A549 (cell line): ENCODE measurements around the gene PPOX. TPM values are rescaled to one million over a fixed set of nuclear protein-coding genes. Genes with fewer than 3 reads are reported as not detected.
A peak's percentile ranks its signal among the peaks of the same experiment; 100 is the strongest.

ENCODE experiments used
- ATAC-seq, 2 experiments: fragments of 200-7000 bp in 1 of 2; fragments of >200 bp in 1 of 2; cut with Nextera tagmentation in 1 of 2; cut with Tn5 transposase in 1 of 2; 3 replicates each; pipeline versions ENCODE4 v1.8.0 to v1.9.1; 2018 to 2020; ENCODE audit warnings: mild to moderate bottlenecking in 1 of 2, moderate library complexity in 1 of 2
- CTCF ChIA-PET: fragments of 300-600 bp; sonication (Branson Sonifier 250); formaldehyde crosslinking; extraction: SDS; loops from one replicate; lab custom pipeline; 2021; ENCODE audit warnings: antibody characterized with exemption, inconsistent platforms; lab: Yijun Ruan, JAX
- POLR2A ChIA-PET: fragments of 350-600 bp; formaldehyde crosslinking; extraction: SDS; loops from one replicate; lab custom pipeline; 2021; ENCODE audit warnings: antibody characterized with exemption, inconsistent platforms; lab: Yijun Ruan, JAX
- DNase-seq, 2 experiments: peaks; one replicate each; pipeline versions ENCODE4 v3.0.0 to v3.0.0-alpha.2; 2011 to 2016; ENCODE audit warnings: low read depth in 1 of 2, low spot score in 1 of 2
- FAIRE-seq: peaks from 2 replicates; lab custom pipeline; 2011; peaks lifted over from hg19 to GRCh38; lab: Jason Lieb, UNC
- H3K27ac ChIP-seq, 2 experiments: fragments of >200 bp; sonication (Bioruptor Twin); formaldehyde crosslinking; 3 replicates each; pipeline ENCODE4 v1.5.1; 2016 to 2017
- H3K4me1 ChIP-seq: fragments of >200 bp; sonication (Bioruptor Twin); formaldehyde crosslinking; 3 replicates; pipeline ENCODE4 v1.6.1; 2016
- H3K4me2 ChIP-seq: fragments of >200 bp; sonication (Bioruptor Twin); formaldehyde crosslinking; 3 replicates; pipeline ENCODE4 v1.6.1; 2016
- H3K4me3 ChIP-seq: fragments of >200 bp; sonication (Bioruptor Twin); formaldehyde crosslinking; 3 replicates; pipeline ENCODE4 v1.5.1; 2016
- H3K9me3 ChIP-seq: fragments of >200 bp; sonication (Bioruptor Twin); formaldehyde crosslinking; 3 replicates; pipeline ENCODE4 v1.6.1; 2016
- CHD2 ChIP-seq: fragments of 150-350 bp; IDR thresholded peaks from 2 replicates; pipeline ENCODE4 v1.6.1; 2014; ENCODE audit warnings: low read length; ENCODE audit not compliant: partially characterized antibody
- CTCF ChIP-seq: fragments of >200 bp; sonication (Bioruptor Twin); formaldehyde crosslinking; IDR thresholded peaks from 3 replicates; pipeline ENCODE4 v1.5.1; 2016
- EP300 ChIP-seq, 2 experiments: fragments of >200 bp; sonication (Bioruptor Twin); formaldehyde crosslinking; IDR thresholded peaks; 2 replicates in 1 of 2; 3 replicates in 1 of 2; pipeline ENCODE4 v1.6.1; 2016 to 2017
- FOSL2 ChIP-seq, 2 experiments: fragments of 450-650 bp in 1 of 2; fragments of >200 bp in 1 of 2; sonication (Bioruptor Twin) in 1 of 2; formaldehyde crosslinking; IDR thresholded peaks; 2 replicates each; pipeline versions ENCODE4 v1.5.0 to v1.6.1; 2016 to 2020; ENCODE audit warnings: mild to moderate bottlenecking in 1 of 2, moderate library complexity in 1 of 2
- PBX3 ChIP-seq: IDR thresholded peaks from 2 replicates; pipeline ENCODE4 v1.6.1; 2012
- RAD21 ChIP-seq, 2 experiments: fragments of >200 bp in 1 of 2; sonication (Bioruptor Twin) in 1 of 2; formaldehyde crosslinking in 1 of 2; IDR thresholded peaks in 1 of 2; conservative IDR thresholded peaks in 1 of 2; 2 replicates in 1 of 2; 3 replicates in 1 of 2; pipeline ENCODE4 v1.6.1; 2012 to 2018; ENCODE audit warnings: inconsistent platforms in 1 of 2
- RCOR1 ChIP-seq: fragments of 150-350 bp; IDR thresholded peaks from 2 replicates; pipeline ENCODE4 v1.6.1; 2014; ENCODE audit warnings: antibody characterized with exemption, low read length, low read depth
- REST ChIP-seq: fragments of 200-600 bp; sonication (generic); IDR thresholded peaks from 2 replicates; pipeline ENCODE4 v1.6.1; 2016; ENCODE audit warnings: antibody characterized with exemption, mild to moderate bottlenecking, moderate library complexity
- SMC3 ChIP-seq: fragments of >200 bp; sonication (Bioruptor Twin); formaldehyde crosslinking; IDR thresholded peaks from 3 replicates; pipeline ENCODE4 v1.6.1; 2018; ENCODE audit warnings: inconsistent platforms
- TFCP2L1 ChIP-seq: fragments of 250-450 bp; sonication (Bioruptor Pico); IDR thresholded peaks from 2 replicates; pipeline ENCODE4 v1.5.0; 2021; ENCODE audit warnings: mild to moderate bottlenecking
- WGBS: methylation state at CpG from one replicate; pipeline ENCODE4 v1.1.6; 2017; ENCODE audit errors: missing lambda C conversion rate; 5-methylcytosine and 5-hydroxymethylcytosine counted together
- polyA plus RNA-seq, 4 experiments: library from polyadenylated mRNA; depleted of rRNA in 3 of 4; stranded (reverse); fragments of >200 nt; fragmentation: RNase III in 1 of 4; extraction: RNeasy Plus Mini Kit Qiagen cat#74134 plus additional on column Dnase treatment in 1 of 4; gene quantifications; 2 replicates in 3 of 4; 3 replicates in 1 of 4; pipeline ENCODE4 v1.2.3, GENCODE V29; 2011 to 2017
- TF ChIP-seq, protein P1 (sequence below): fragments of >200 bp; sonication (Bioruptor Twin); formaldehyde crosslinking; IDR thresholded peaks from 2 replicates; pipeline ENCODE4 v1.6.1; 2016
- TF ChIP-seq, protein P2 (sequence below): IDR thresholded peaks from 2 replicates; pipeline ENCODE4 v1.6.1; 2012; ENCODE audit warnings: low read depth, borderline replicate concordance

Gene PPOX
- polyA plus RNA-seq, 2 of the 4 experiments (the other 2 are of a cell fraction) = 13.8 to 14.1 TPM

GRCh38 chr1:161177936-161178244, 11.7 kb downstream of the PPOX start:
- peak overlapping the region; percentile 63 for H3K4me3 ChIP-seq
- 90% methylated on average over 9 of the region's 9 CpGs for WGBS
- ATAC-seq (no peak), FAIRE-seq (no peak), DNase-seq (no peak)
- ChIA-PET CTCF (interaction anchor here (0.7 to 2.1 kb wide), 2 partner anchors 13 to 16 kb away, joined by 3 to 4 read pairs; no protein-coding TSS in a partner anchor), POLR2A (interaction anchor here (1.5 to 2.2 kb wide), 2 partner anchors 9 to 12 kb away, joined by 3 to 25 read pairs; partner anchors contain the start of gene PPOX)
- H3K9me3 ChIP-seq = no peaks in the 10 kb centered on the region
- TF ChIP-seq, protein P1, sequence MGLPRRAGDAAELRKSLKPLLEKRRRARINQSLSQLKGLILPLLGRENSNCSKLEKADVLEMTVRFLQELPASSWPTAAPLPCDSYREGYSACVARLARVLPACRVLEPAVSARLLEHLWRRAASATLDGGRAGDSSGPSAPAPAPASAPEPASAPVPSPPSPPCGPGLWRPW = no peak
- TF ChIP-seq PBX3 (no peak), CHD2 (no peak), FOSL2 (IDR thresholded peaks at IDR 0.05) (no peak), FOSL2 (CRISPR knock-in tag; IDR thresholded peaks at IDR 0.05) (no peak)
- TF ChIP-seq, protein P2, sequence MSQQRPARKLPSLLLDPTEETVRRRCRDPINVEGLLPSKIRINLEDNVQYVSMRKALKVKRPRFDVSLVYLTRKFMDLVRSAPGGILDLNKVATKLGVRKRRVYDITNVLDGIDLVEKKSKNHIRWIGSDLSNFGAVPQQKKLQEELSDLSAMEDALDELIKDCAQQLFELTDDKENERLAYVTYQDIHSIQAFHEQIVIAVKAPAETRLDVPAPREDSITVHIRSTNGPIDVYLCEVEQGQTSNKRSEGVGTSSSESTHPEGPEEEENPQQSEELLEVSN = no peak
- H3K4me1 ChIP-seq = peaks cover 22% of the 10 kb centered on the region
- H3K27ac ChIP-seq = peak overlapping the region; percentile 83 to 91
- H3K4me2 ChIP-seq = peak overlapping the region; percentile 93

GRCh38 chr1:161179698-161180097, 13.5 kb downstream of the PPOX start:
- H3K27ac ChIP-seq = no peak overlapping the region
- TF ChIP-seq TFCP2L1 (CRISPR knock-in tag) (no peak), EP300 (IDR thresholded peaks at IDR 0.05) (no peak), REST (no peak)
- no peak for ATAC-seq
- DNase-seq = no peak
- no peak for FAIRE-seq
- no peaks in the 10 kb centered on the region for H3K9me3 ChIP-seq
- H3K4me1 ChIP-seq = peaks cover 23% of the 10 kb centered on the region
- H3K4me2 ChIP-seq = no peak overlapping the region
- no peak overlapping the region for H3K4me3 ChIP-seq
- ChIA-PET CTCF (interaction anchor here (0.7 to 5.5 kb wide), 5 partner anchors 11 to 208 kb away, joined by 3 to 49 read pairs (median 3); partner anchors contain the start of gene PPOX), POLR2A (no interaction called here)
- 85% methylated on average over 3 of the region's 3 CpGs for WGBS

- CTCF ChIA-PET = interaction anchor here (0.6 to 5.5 kb wide), 10 partner anchors 10 to 346 kb away, joined by 3 to 49 read pairs (median 4); partner anchors contain the start of genes ADAMTS4 and PPOX
- Histone ChIP-seq H3K4me3 (no peak overlapping the region), H3K4me2 (no peak overlapping the region), H3K9me3 (no peaks in the 10 kb centered on the region)
- WGBS = 17% methylated on average over 1 of the region's 1 CpG
- no peak for ATAC-seq
- FAIRE-seq = no peak
- peak; percentile 25 to 45; a peak in 2 of 5 replicates for TF ChIP-seq RAD21 (conservative IDR thresholded peaks at IDR 0.05 in 1 of 2, IDR thresholded peaks at IDR 0.05 in 1 of 2)
- TF ChIP-seq RCOR1 = no peak
- TF ChIP-seq SMC3 = peak; percentile 17; the same call in 1 of the 3 replicates
- TF ChIP-seq CTCF = peak; percentile 43
- TF ChIP-seq, all 56 proteins: peak for 3
- DNase-seq = peak in 1 of 2 experiments; percentile 33
- no peak overlapping the region for H3K27ac ChIP-seq
- POLR2A ChIA-PET = no interaction called here
- peaks cover 23% of the 10 kb centered on the region for H3K4me1 ChIP-seq
These were observed 14.4 kb downstream of the PPOX start for GRCh38 chr1:161180639-161181038.
